ENCODE results near the gene PIK3CA.

Gene PIK3CA

DNA sequence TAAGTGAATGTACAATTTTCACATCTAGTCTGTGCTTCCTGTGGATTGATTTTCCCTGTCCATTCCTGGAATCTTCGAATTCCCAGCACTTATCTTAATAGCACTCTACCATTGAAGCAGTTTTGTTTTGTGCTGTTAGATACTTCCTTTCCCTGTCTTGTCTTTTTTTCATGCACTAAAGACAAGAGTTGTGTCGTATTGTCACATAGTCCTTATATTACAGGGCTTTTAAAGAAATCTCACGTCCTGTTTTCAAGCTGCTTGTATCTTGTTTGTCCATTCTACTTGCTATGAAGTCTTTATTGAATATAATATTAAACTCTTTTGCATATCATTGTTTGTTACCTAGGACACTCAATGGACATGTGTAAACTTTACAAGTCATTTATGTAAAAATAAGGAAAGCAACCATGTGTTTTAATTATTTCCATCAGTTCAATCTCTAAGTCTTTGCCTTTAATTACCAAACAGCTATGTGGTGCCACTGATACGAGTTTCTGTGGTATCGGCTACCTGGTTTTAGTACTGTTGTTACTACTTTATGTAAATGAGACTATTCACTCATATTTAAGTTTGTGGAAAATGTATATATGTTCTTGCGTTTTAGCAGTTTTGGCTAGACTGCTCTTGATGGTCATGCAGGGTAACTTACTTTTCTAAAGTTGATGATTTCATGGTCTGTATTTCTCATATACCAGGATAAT lies 10.3 kb downstream of the PIK3CA start:
- no peak for DNase-seq (ENCODE audit: low read depth in 3 of 3)

DNA sequence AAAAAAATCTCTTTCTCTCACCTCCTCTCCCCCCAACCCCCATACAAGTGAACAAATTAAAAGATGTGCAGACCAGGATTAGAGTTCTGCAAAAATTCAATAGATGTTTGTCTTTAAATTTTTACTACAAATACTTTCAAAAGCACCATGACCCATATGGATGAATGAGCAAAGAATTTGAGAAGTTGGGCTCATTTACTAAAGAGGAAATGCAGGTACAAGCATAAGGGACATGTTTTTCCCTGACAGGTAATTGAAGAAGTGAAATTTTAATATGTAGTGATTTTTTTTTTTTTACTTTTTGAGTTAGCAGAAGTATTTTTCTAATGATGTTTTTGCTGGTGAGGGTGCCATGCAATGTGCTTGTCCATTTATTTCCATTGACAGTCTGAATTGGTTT lies 15.3 kb downstream of the PIK3CA start:
- DNase-seq (ENCODE audit: low read depth in 3 of 3) = no peak

DNA sequence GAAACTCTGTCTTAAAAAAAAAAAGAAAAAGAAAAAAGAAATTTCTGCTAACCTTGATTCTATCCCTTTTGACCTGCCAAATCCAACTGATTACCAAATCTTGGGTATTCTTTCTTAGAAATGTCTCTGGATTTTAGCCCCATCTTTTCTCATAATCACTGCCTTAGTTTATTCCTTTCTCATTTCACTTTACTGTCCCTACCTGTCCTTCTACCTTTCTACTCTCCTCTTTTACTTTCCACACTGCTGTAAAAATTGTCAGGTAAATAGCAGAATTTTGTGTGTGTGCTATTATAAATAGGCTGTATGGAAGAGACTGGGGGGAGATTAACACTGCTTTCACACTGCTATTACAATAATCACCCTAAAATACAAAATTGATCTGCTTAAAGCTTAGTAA lies 16.7 kb downstream of the PIK3CA start:
- DNase-seq (ENCODE audit: low read depth in 3 of 3) = no peak

DNA sequence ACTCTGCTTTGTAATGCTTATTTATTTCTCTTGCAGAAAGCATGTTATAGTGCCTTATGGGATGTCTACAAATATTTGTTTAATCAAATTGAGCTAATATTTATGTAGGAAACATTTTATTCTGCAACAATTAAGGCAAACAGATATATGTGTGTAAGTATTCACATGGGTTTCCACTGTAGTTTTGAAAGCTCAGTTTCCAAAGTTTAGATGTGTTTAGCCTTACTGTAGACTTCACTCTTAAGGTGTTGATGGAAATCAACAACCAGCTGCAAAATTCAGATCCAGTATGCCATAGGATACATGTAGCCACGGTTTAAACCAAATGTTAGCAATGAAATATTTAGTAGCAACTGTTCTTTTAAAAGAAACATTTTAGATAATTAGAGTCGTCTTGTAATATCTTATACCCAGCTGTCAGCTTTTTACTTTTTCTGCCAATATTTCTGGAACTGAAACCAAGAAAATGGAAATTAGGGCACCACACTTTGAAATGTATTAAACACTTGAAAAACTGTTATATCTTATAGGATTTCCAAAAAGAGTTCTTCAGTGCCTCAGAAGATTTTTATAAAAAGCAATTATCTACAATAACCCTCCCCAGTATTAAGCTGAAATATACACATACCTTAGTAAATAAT lies 18.5 kb downstream of the PIK3CA start:
- no peak for DNase-seq (ENCODE audit: low read depth in 3 of 3)

DNA sequence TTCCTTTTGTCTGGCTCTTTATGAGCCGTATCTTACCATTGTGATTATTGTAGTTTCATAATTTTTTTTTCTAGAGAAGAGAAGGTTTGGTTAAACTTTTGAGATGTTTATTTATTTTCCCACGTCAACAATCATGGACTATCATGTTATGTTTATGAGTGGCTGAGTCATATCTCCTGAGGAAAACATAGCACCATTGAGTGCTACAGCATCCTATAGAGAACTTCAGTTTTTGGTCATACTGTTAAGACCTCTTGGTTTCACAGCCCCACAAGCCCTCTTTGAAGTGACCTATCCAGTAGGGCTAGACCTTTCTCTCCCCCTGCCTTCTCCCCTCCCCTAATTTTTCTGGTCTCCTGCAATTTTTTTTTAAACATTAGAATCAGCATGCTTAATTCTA lies 20.8 kb downstream of the PIK3CA start:
- DNase-seq (ENCODE audit: low read depth in 3 of 3) = no peak

DNA sequence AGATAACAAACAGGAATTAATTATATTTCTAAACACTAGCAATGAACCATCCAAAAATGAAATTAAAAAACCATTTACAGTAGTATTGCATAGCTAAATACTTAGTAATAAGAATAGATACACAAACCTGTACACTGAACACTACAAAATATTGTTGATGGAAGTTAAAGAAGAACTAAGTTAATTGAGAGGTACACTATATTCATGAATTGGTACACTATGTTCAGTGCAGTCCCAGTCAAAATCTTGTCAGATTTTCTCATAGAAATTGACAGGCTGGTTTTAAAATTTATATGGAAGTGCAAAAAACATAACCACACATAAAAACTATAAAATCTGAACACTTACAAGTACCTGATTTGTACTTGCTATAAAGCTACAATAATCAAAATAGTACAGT lies 24.4 kb downstream of the PIK3CA start:
- no peak for DNase-seq (ENCODE audit: low read depth in 3 of 3)

DNA sequence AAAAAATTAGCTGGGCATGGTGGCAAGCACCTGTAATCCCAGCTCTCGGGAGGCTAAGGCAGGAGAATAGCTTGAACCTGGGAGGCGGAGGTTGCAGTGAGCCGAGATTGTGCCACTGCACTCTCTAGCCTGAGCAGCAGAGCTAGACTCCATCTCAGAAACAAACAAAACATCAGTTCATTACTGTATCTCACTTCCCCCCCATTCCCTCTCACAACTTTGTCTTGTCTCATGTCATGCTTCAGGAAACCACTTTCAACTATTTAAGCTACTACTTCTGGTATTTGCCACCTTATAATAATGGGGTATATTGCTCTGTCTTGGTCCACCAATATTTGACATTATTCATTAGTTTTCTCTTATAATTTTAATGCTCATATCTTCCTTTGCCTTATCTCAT lies 26.2 kb downstream of the PIK3CA start:
- no peak for DNase-seq (ENCODE audit: low read depth in 3 of 3)

DNA sequence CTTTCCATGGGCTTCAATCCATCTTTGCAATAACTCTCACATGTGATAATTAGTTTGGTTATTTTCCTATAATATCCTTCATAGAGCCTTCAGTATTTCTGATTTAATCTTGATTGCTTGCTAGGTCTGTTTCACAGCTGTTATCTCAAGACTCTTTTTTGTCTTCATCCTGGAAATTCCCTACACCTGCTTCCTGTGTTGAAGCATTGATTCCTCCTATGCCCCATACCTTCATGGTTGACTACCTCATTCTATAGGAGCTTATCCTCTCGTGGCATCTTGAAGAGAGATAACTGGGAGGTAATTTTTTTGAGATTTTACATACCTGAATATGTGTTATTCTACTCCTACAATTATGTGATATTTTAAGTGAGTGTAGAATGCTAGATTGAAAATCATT lies 26.7 kb downstream of the PIK3CA start:
- no peak for DNase-seq (ENCODE audit: low read depth in 3 of 3)

DNA sequence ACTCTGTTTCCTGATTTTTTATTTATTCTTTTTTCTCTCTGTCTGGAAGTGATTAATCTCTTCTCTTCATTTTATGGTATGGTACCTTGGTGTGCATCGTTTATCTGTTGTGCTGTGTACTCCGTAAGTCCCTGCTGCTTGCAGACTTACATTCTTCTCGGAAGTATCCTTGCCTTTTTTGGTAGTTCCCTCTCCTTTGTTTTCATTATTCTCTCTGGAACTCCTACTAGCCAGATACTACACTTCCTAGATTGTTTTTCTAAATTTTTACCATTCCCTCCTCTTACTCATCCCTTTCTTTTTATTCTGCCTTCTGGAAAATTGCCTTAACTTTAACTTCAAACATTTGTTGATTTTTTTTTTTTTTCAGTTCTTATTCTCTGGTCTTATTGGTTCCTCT lies 27.2 kb downstream of the PIK3CA start:
- DNase-seq (ENCODE audit: low read depth in 3 of 3) = no peak

DNA sequence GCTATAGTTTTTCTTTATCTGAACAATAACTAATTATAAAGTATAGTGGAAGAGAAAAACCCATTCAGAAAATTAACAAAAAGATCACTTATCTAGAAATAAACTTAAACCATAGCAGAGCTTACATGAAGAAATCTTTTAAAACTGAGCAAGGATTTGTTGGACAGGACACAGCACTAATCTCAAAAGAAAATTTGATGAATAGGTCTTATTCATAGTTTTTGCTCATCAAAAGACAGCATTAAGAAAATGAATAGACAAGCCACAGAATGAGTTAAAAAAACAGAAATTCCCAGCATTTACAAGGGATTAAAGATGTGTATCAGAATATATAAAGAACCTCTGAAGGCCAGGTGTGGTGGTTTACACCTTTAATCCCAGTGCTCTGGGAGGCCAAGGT lies 29.5 kb downstream of the PIK3CA start:
- no peak for DNase-seq (ENCODE audit: low read depth in 3 of 3)

DNA sequence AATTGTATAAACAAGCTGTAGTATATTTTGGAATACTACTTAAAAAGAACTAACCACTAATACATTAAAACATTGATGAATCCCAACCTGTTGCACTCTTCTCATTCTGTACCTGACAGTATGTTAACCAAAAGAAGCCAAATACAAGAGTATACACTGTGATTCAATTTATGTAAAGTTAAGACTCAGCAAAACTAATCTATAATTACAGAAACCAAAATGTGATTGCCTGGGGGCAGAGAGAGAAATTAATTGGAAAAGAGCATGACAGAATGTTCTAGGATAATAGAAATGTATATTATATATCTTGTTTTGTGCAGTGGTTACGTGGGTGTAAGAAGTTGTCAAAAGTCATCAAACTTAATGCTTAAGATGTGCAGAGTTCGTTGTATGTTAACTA lies 31.1 kb downstream of the PIK3CA start:
- no peak for DNase-seq (ENCODE audit: low read depth in 3 of 3)

DNA sequence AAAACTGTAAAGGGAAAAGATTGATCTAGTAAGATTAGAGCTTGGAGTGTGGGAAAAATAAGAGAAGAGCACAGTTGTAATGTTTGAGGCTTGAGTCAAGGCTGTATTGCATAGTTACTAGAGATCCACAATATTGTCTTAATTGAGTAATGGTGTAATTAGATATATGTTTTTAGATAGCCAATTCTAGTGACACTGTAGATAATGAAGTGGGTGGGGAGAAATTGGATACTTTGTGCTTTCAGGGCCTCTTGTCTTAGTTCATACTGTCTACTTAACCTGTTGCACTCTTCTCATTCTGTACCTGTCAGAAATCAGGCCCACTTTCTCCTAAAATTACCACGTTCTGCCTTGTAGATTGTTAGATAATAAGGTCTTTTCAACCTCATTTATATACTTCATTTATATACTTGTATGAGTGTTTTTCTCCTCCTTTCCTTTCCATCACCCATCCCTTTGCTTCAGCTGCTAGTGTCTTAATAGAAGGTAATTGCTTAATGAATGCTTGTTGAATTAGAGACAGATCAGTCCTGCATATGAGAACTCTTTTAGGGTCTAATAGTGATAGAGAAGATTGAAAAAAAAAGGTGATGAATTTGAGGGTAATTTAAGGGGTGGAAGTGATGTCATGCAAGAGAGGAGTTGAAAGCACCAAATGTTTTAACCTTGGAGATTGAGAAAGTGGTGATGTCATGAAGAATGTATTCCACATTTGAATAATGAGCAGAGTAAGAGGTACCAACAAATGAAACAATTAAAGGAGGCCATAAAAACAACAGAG lies 32.0 kb downstream of the PIK3CA start:
- no peak for DNase-seq (ENCODE audit: low read depth in 3 of 3)

DNA sequence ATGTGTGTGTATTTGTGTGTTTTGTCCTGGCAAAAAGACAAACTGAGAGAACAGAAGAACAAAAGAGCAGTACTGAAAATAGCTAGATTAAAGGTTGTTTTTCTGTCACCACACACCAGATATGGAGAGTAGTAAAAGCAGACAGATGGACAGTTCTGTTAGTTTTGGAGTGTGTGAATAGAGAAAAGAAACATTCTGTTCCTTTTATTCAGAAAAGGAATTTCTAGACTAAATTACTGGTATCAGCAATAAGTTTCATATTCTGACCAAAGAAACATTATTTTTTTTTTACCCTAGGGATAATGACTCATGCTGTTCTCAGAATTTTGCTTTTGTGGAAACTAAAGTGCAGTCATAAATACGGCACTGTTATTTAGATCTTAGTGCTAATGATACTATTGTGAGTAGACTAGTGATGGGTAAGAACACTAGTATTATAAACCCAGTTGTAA lies 32.9 kb downstream of the PIK3CA start:
- no peak for DNase-seq (ENCODE audit: low read depth in 3 of 3)

DNA sequence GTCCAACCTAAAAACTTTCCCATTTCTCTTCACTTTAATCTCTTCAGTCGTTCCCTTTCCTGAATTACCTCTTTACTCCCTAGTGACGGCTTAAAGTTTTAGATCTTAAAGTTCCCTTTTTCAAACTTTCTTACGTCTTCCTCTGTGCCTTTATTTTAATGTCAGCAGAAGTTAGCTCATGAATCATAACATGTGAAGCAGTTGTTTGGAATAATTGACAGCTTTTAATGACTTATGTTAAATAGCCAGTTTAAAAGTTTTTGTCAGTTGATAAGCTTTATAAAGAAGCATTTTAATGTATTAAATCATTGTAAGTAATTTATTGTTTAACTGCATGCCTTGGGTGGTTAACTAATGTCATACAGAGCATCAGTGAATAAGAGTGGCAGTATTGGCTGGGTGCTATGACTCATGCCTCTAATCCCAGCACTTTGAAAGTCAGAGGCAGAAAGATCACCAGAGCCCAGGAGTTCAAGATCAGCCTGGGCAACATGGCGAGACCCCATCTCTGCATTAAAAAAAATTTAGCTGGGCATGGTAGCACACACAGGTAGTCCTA lies 33.9 kb downstream of the PIK3CA start:
- DNase-seq (ENCODE audit: low read depth in 3 of 3) = no peak

DNA sequence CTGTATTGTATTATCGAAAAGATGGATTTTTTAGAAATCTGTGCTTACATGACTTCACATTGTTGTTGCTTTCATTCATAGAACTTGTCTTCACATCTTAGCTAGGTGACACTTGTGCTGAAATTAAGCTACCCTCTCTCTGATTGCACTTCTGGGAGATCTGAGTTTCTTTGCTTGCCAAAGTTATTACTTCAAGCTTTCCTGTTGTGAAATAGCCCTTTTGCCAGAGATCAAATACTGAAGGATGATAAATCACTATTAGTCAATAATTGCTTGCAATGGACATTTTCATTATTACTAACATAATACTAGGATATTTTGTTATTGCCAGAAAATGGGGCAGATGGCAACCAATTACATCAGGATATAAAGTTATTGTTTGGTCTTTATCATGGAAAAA lies 34.7 kb downstream of the PIK3CA start:
- no peak for DNase-seq (ENCODE audit: low read depth in 3 of 3)

DNA sequence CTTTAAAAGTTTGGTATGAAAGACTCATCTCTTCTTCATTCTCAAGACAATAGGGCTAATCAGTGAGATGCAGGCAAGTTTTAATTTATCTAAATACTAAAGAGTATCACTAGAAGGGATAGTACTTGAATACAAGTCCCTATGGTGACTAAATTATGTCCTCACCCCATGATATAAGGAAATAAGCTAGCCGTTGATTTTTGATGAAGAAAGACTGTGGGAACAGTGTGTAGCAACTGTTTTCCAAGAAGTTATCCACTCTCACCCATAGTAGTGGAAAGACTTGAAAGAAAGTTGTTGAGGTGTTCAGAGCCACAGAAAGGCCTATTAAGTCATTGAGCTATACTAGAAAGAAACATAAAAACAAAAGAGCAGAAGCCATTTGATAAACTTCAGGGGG lies 36.7 kb downstream of the PIK3CA start:
- DNase-seq (ENCODE audit: low read depth in 3 of 3) = no peak

DNA sequence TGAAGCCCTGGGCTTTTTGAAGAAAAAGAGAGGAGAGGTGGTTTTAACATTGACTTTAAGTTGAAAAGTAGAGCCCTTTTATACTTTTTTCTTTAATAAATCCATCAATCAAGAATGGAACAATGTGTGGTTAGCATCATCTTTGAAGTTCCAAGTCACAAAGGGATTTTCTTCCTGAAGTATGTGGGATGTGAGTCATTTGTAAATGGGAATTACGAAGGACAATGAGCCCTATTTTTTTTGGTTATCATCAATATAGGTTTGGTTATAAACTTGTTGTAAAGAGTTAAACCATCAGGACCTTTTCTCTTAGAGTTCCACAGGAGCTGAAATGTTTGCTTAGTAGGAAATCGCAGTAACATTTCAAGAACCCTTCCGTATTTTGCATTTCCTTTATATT lies 38.3 kb downstream of the PIK3CA start:
- DNase-seq (ENCODE audit: low read depth in 3 of 3) = no peak

DNA sequence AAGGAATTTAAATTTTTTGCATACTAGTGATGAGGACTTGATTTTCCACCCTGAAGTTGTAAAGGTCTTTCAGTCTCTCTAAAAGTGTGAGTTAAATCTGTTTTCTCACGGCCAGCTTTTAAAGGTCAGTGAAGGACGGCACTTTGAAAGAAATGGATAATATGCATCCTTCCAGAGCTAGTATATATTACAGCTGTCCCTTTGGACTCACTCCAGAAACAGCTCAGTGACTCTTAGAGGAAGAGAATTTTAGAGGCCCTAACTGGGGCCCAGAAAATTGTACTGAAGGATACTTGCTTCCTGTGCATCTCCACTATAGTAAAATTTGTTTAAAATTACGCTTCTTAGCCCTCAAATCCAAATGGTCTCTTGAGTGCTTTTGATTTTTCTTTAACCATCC lies 41.6 kb downstream of the PIK3CA start:
- DNase-seq (ENCODE audit: low read depth in 3 of 3) = no peak

DNA sequence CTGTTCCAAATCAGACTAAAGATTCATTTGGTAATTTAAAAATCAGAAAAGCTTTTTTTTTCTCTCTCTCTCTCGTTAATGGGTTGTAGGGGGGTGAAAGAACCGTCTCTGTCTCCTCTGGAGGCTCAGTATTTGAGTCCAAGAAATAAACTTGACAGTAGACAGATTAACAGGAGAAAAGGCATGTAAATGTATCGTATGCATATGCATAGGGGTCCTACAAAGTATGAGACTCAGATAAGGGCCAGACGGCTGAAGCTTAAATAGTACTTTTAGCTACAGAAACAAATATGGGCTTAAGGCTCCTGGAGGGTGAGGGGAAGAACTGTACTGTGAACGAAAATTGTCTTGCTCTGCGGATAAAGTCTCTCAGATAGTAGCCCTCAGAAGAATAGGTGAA lies 42.4 kb downstream of the PIK3CA start:
- DNase-seq (ENCODE audit: low read depth in 3 of 3) = no peak

DNA sequence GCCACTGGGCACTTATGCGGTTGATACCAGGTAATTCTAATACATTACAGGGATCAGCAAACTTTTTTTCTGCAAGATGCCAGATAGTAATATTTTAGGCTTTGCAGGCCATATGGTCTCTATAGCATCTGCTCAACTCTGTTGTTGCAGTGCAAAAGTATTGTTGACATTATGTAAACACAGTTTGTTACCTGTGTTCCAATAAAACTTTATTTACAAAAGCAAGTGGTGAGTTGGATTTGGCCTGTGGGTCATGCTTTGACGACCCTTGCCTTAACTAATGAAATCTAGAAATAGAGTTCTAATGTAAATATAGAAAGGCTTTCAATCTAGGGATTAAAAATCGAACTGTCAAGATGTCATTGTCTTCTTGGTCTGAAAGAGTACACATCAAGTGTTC lies 44.4 kb downstream of the PIK3CA start:
- no peak for DNase-seq (ENCODE audit: low read depth in 3 of 3)

DNA sequence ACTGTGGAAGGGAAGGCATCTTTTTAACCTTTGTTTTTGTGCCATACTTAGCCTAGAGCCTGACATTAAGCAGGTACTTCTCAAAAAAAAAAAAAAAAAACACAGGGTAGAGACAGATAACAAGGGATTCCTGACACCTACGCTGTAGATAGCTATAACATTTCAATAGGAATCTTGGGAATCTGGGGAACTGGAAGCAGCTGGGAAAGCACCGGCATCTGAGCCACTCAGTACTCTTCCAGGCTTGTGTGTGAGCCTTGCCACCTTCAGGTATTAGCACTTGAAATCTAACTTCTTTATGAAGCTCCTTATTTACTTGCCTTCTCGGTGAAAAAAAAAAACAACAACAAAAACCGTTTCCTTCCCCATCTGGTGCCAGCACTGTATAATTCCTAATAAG lies 46.8 kb downstream of the PIK3CA start:
- no peak for DNase-seq (ENCODE audit: low read depth in 3 of 3)

DNA sequence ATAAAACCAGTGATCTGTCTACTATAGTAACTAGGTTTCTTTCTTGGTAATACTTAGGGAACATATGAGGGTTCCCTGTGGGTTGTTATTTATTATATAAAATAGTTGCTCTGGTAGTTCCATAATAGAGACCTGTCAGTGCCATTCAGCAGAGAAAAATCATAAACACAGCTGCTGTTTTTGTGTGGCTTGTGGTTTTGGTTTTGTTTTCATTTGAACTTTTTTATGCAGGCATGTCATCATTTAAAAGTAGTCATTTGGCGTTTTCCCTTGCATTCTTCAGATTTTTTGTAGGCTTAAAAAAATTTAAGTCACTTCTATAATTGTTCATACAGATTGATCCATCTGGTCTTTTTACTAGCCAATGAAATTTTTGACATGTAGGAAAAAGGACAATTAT lies 47.9 kb downstream of the PIK3CA start:
- no peak for DNase-seq (ENCODE audit: low read depth in 3 of 3)

DNA sequence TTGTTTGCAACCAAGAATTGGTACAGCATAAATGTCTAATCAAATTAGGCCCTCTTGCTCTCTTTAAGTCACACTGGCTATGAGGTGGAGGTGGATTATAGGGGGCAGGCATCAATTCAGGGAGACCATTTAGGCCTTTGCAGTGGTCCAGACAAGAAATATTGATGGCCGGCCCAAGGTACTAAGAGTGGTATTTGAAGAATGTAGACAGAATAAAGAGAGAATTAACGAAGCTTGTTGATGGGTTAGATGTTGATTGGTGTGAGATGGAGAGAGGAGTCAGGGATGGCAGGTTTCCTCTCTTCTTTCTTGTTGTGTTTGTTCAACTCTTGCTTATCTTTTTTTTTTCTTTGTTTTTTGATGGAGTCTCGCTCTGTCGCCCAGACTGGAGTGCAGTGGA lies 48.5 kb downstream of the PIK3CA start:
- DNase-seq (ENCODE audit: low read depth in 3 of 3) = no peak
